HCT116 (cell line): ENCODE measurements around the gene FRRS1. TPM values are rescaled to one million over a fixed set of nuclear protein-coding genes. Genes with fewer than 3 reads are reported as not detected.

ENCODE experiments used
- ATAC-seq: fragments of 200-7000 bp; cut with Tn5 transposase; 2 replicates; pipeline ENCODE4 v1.9.1; 2020; ENCODE audit warnings: mild to moderate bottlenecking, moderate library complexity
- BruUV-seq: library from RNA; stranded (reverse); fragments of 400-500 nt; replicated peaks from 2 replicates; lab custom pipeline; 2021; lab: Mats Ljungman, UMichigan
- CTCF ChIA-PET: fragments of 300-600 bp; sonication (Branson Sonifier 250); formaldehyde crosslinking; loops from one replicate; lab custom pipeline; 2021; ENCODE audit warnings: antibody characterized with exemption; lab: Charles Lee
- POLR2A ChIA-PET: fragments of 300-600, 350-600 bp; sonication (Branson Sonifier 250); formaldehyde crosslinking; loops from one replicate; lab custom pipeline; 2021; ENCODE audit warnings: antibody characterized with exemption; lab: Charles Lee
- RAD21 ChIA-PET, 2 experiments: fragments of 300-600 bp; sonication (Branson Sonifier 250); formaldehyde crosslinking; loops; one replicate each; lab custom pipeline; 2023; ENCODE audit warnings: low total read pairs in 2 of 2; ENCODE audit not compliant: uncharacterized antibody in 2 of 2, unreplicated experiment in 2 of 2, low non-redundant PET in 1 of 2; lab: Charles Lee
- DNase-seq: peaks from one replicate; pipeline ENCODE4 v3.0.0-alpha.2; 2010; ENCODE audit warnings: low read depth, low spot score
- H2AFZ ChIP-seq: fragments of 200-600 bp; shearing (Covaris generic), sonication (generic); 2 replicates; pipeline ENCODE4 v1.6.1; 2017; ENCODE audit warnings: low read depth, mixed run types, mixed read lengths, antibody characterized with exemption, low read length; ENCODE audit not compliant: poor library complexity, severe bottlenecking
- H3K27ac ChIP-seq: 2 replicates; pipeline ENCODE4 v1.5.1; 2012; ENCODE audit warnings: low read depth, low read length
- H3K27me3 ChIP-seq: fragments of 200-600 bp; sonication (generic); 2 replicates; pipeline ENCODE4 v1.6.1; 2016; ENCODE audit warnings: mixed run types, low read length, mixed read lengths; ENCODE audit not compliant: insufficient read depth
- H3K36me3 ChIP-seq, 2 experiments: fragments of 200-500 bp in 1 of 2; fragments of 200-600 bp in 1 of 2; sonication (Bioruptor generic) in 1 of 2; sonication (generic) in 1 of 2; 2 replicates each; pipeline versions ENCODE4 v1.5.1 to v1.6.1; 2014 to 2016; ENCODE audit warnings: low read length in 2 of 2, inconsistent platforms in 1 of 2, mixed read lengths in 1 of 2, mixed run types in 1 of 2; ENCODE audit not compliant: insufficient read depth in 2 of 2, control insufficient read depth in 1 of 2
- H3K4me1 ChIP-seq, 2 experiments: fragments of 200-600 bp in 1 of 2; sonication (generic) in 1 of 2; 2 replicates each; pipeline versions ENCODE4 v1.5.1 to v1.6.1; 2012 to 2017; ENCODE audit warnings: low read length in 2 of 2, inconsistent platforms in 1 of 2, mild to moderate bottlenecking in 1 of 2, mixed read lengths in 1 of 2, mixed run types in 1 of 2, moderate library complexity in 1 of 2; ENCODE audit not compliant: insufficient read depth in 2 of 2, control insufficient read depth in 1 of 2
- H3K4me2 ChIP-seq: fragments of 200-600 bp; sonication (generic); 2 replicates; pipeline ENCODE4 v1.6.1; 2017; ENCODE audit warnings: mixed run types, low read length, mixed read lengths
- H3K4me3 ChIP-seq, 2 experiments: fragments of 200-600 bp in 1 of 2; sonication (generic) in 1 of 2; replicated peaks in 1 of 2; 2 replicates each; pipeline ENCODE4 v1.5.1; 2011 to 2016; ENCODE audit warnings: low read length in 2 of 2, control low read depth in 1 of 2, low read depth in 1 of 2, mild to moderate bottlenecking in 1 of 2, mixed read lengths in 1 of 2, mixed run types in 1 of 2
- H3K79me2 ChIP-seq: fragments of 200-600 bp; sonication (generic); 2 replicates; pipeline ENCODE4 v1.6.1; 2017; ENCODE audit warnings: mild to moderate bottlenecking, mixed run types, low read length, moderate library complexity, mixed read lengths; ENCODE audit not compliant: insufficient read depth
- H3K9ac ChIP-seq: fragments of 200-600 bp; sonication (generic); 2 replicates; pipeline ENCODE4 v1.6.1; 2016; ENCODE audit warnings: low read length, mixed read lengths
- H3K9me2 ChIP-seq: fragments of 200-600 bp; sonication (generic), shearing (Covaris generic); 2 replicates; pipeline ENCODE4 v1.6.1; 2017; ENCODE audit warnings: mixed run types, mild to moderate bottlenecking, moderate library complexity; ENCODE audit not compliant: insufficient read depth
- H3K9me3 ChIP-seq, 2 experiments: fragments of 200-500 bp in 1 of 2; fragments of 200-600 bp in 1 of 2; sonication (Bioruptor generic) in 1 of 2; sonication (generic) in 1 of 2; 2 replicates each; pipeline ENCODE4 v1.6.1; 2014 to 2017; ENCODE audit warnings: low read length in 2 of 2, mixed read lengths in 2 of 2, inconsistent platforms in 1 of 2, low read depth in 1 of 2, mild to moderate bottlenecking in 1 of 2, mixed run types in 1 of 2, moderate library complexity in 1 of 2; ENCODE audit not compliant: control insufficient read depth in 1 of 2, insufficient read depth in 1 of 2
- H4K20me1 ChIP-seq: fragments of 200-600 bp; sonication (generic), shearing (Covaris generic); 2 replicates; pipeline ENCODE4 v1.6.1; 2017; ENCODE audit warnings: mixed run types, mild to moderate bottlenecking, moderate library complexity; ENCODE audit not compliant: insufficient read depth
- RAD21 ChIP-seq: IDR thresholded peaks from 2 replicates; pipeline ENCODE4 v1.6.1; 2012; ENCODE audit warnings: low read depth, mild to moderate bottlenecking
- SRF ChIP-seq: IDR thresholded peaks from 2 replicates; pipeline ENCODE4 v1.6.1; 2012; ENCODE audit warnings: low read depth
- YY1 ChIP-seq: IDR thresholded peaks from 2 replicates; pipeline ENCODE4 v1.6.1; 2011; ENCODE audit warnings: low read length, low read depth, moderate library complexity, mild to moderate bottlenecking; ENCODE audit not compliant: insufficient replicate concordance; ENCODE audit errors: extremely low read depth
- intact Hi-C: fragments of 100-400 bp; cut with micrococcal nuclease; formaldehyde crosslinking; loops from 2 replicates; pipeline ENCODE4 v1.10.0; 2022
- total RNA-seq: library from RNA; stranded (reverse); gene quantifications from one replicate; pipeline ENCODE4 v1.2.1, GENCODE V29; 2021; ENCODE audit not compliant: unreplicated experiment
- TF ChIP-seq, protein P1 (sequence below): IDR thresholded peaks from 2 replicates; pipeline ENCODE4 v1.6.1; 2012
- TF ChIP-seq, protein P2 (sequence below), 3 experiments: fragments of 200-600 bp in 1 of 3; sonication (generic) in 1 of 3; IDR thresholded peaks in 2 of 3; conservative IDR thresholded peaks in 1 of 3; 2 replicates each; pipeline ENCODE4 v1.5.1; 2012 to 2017; ENCODE audit warnings: low read depth in 2 of 3, low read length in 2 of 3, antibody characterized with exemption in 1 of 3, borderline replicate concordance in 1 of 3, control low read depth in 1 of 3, mild to moderate bottlenecking in 1 of 3, mixed read lengths in 1 of 3, mixed run types in 1 of 3, moderate library complexity in 1 of 3; ENCODE audit not compliant: insufficient read depth in 1 of 3

The FRRS1 gene
- total RNA-seq, 1 experiment from 2014 or later: 19.8 TPM

DNA sequence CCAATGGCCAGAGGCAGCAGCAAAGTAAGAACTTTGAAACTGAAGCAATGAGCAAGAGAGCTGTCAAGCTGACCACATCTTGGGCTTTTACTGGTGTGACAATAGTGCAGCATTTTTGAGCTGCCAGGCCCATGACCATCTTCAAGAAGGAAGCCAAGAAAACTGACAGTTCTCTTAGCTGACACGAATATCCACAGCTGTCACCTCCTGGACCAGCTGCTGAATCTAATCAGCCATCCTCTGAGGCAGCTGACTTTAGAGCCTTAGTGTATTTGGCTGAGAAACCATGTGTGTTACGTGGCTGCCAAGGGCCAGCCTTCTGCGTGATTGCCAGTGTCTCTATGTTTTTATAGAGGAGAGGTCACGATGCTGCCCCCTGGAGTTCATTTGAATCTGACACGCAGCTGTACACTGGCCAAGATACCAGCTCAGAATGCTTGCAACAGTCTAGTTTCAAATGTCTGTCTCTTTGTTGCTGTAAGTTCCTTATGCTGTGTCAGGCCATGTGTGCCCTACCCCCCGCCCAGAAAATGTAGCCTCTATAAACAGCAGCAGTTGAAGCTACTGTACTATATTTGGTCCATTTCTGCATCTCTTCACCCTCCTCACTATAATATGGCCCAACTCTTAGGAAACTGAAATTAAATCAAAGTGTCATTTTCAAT, 80.8 kb downstream of the FRRS1 start:
- ChIA-PET CTCF (interaction anchor here (0.9 to 1.4 kb wide), 13 partner anchors 9 to 936 kb away, joined by 3 to 10 read pairs (median 4); no protein-coding TSS in a partner anchor), RAD21 (no interaction called here), POLR2A (no interaction called here)
- ATAC-seq (peak; percentile 97), DNase-seq (peak; percentile 57)
- no peak overlapping the region for H3K27ac ChIP-seq
- H3K27me3 ChIP-seq: no peaks in the 10 kb centered on the region
- H3K4me3 ChIP-seq: no peak overlapping the region
- no peaks in the 10 kb centered on the region for H3K9me3 ChIP-seq
- H3K4me2 ChIP-seq: peak overlapping the region; percentile 16; the same call in 1 of the 2 replicates
- peaks cover 0 to 14% of the 10 kb centered on the region in 2 experiments; a peak in 3 of 4 replicates for H3K4me1 ChIP-seq
- H4K20me1 ChIP-seq: no peaks in the 10 kb centered on the region
- no peaks in the 10 kb centered on the region for H3K79me2 ChIP-seq
- peak overlapping the region; percentile 46 for H2AFZ ChIP-seq
- intact Hi-C loops: loop anchor here (5.0 kb wide), 2 partner anchors 508 to 893 kb away; no protein-coding TSS in a partner anchor
- H3K9me2 ChIP-seq: no peaks in the 10 kb centered on the region
- TF ChIP-seq RAD21 (peak; percentile 48), YY1 (peak; percentile 8), SRF (no peak)
- TF ChIP-seq, protein P1, sequence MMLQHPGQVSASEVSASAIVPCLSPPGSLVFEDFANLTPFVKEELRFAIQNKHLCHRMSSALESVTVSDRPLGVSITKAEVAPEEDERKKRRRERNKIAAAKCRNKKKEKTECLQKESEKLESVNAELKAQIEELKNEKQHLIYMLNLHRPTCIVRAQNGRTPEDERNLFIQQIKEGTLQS: no peak
- TF ChIP-seq, protein P2, sequence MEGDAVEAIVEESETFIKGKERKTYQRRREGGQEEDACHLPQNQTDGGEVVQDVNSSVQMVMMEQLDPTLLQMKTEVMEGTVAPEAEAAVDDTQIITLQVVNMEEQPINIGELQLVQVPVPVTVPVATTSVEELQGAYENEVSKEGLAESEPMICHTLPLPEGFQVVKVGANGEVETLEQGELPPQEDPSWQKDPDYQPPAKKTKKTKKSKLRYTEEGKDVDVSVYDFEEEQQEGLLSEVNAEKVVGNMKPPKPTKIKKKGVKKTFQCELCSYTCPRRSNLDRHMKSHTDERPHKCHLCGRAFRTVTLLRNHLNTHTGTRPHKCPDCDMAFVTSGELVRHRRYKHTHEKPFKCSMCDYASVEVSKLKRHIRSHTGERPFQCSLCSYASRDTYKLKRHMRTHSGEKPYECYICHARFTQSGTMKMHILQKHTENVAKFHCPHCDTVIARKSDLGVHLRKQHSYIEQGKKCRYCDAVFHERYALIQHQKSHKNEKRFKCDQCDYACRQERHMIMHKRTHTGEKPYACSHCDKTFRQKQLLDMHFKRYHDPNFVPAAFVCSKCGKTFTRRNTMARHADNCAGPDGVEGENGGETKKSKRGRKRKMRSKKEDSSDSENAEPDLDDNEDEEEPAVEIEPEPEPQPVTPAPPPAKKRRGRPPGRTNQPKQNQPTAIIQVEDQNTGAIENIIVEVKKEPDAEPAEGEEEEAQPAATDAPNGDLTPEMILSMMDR (IDR thresholded peaks at IDR 0.05 in 2 of 3, conservative IDR thresholded peaks at IDR 0.05 in 1 of 3; ENCODE audit: borderline replicate concordance in 1 of 3, insufficient read depth in 1 of 3, low read depth in 2 of 3, low read length in 2 of 3): peak; percentile 18 to 74 (median 70); a peak in 5 of 6 replicates
- BruUV-seq: no TSS peak
- no peaks in the 10 kb centered on the region for H3K36me3 ChIP-seq
- H3K9ac ChIP-seq: no peak overlapping the region
